ENCODE measurements around the gene REG3G.
A peak's percentile ranks its signal among the peaks of the same experiment; 100 is the strongest.
"Not testable (repeated sequence)": the region's sequence is repeated elsewhere in the genome, so short reads cannot be mapped to it uniquely, and the experiment has no call there.

The REG3G gene

DNA sequence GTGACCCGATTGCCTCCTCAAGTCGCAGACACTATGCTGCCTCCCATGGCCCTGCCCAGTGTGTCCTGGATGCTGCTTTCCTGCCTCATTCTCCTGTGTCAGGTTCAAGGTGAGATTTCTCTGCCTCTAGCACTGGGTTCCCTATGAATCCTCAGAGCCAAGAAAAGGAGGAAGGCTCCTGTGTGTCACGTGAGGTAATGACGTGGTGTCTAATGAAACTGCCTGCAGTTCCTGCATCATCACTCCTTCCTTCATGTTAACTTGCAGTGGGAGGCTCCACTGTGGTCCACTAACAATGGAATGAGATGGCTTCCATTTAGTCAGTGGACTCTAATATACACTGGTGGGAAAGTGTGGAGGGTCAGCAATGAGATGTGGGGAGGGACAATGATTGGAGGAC is 559 bp downstream of the REG3G start:
- no peak for DNase-seq

DNA sequence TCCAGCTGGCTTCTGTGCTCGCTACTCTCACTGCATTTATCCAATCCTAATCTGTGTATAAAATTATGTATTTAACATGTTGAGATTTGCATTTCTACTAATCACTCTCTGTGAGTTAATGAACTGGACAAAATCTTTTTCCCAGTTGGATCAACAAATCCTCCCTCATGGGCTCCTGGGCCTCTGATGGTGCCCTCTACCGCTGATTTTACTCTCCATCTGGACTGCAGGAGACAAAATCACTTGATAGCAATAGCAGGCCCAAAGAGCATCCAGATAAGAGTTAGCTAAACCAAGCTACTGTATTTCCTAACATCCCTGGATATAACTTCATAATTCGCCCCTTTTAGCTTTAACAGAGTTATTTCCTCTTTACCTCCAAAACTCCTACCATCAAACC is 14.4 kb downstream of the REG3G start:
- DNase-seq = no peak

DNA sequence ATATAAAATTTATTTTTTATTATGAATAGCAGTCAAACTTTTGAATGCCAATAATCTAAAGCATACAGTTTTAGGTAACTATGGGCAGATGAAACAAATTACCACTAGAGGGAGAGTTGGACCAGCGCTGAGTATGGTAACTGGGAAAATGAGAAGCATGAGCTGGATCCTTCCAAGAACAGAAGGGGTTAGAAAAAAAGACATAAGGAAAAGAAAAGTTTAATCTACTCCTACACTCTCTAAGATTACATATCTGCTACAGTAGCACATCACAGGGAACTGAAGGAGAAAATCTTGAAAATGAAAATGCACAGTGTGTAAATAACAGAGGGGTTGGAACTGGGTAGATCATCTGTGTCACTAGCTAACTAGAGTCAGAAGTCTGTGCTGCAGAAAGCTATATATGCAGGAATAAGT is 15.5 kb downstream of the REG3G start:
- peak; percentile 8 for DNase-seq

DNA sequence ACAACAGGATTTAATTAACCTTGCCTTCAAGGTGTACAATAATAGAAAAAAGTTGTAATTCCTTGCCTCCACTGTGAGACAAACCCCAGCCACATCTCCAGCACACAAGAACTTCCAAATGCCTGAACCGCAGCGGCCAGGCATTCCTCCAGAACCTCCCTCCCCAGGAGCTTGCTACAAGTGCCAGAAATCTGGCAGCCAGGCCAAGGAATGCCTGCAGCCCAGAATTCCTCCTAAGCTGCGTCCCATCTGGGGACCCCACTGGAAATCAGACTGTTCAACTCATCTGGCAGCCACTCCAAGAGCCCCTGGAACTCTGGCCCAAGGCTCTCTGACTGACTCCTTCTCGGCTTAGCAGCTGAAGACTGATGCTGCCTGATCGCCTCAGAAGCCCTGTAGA is 28.0 kb downstream of the REG3G start:
- not testable (repeated sequence) for DNase-seq

DNA sequence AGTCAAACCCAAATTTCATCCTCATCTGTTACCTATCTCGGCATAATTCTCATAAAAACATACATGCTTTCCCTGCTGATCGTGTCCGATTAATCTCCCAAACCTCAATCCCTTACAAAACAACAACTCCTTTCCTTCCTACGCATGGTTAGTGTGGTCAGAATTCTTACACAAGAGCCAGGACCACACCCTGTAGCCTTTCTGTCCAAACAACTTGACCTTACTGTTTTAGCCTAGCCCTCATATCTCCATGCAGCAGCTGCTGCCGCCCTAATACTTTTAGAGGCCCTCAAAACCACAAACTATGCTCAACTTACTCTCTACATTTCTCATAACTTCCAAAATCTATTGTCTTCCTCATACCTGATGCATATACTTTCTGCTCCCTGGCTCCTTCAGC is 29.3 kb downstream of the REG3G start:
- DNase-seq = not testable (repeated sequence)

DNA sequence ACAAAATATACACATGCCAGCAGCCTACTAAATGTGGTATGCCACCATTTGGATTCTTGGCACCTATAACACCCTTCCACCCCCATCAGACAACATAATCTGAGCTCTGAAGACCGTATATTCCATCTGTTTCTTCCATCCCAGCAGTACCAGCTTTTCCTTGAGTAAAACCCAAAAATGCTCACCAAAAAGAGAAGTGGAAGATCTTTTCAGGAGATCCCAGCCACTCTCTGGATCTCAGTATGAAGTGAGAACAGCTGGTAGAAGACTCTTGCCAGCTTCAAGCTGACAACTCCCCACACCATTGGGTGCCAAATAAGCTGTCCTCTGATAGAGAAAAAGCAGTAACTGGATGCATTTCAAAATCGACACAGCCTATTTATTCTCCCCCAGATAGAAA is 39.7 kb downstream of the REG3G start:
- no peak for DNase-seq

DNA sequence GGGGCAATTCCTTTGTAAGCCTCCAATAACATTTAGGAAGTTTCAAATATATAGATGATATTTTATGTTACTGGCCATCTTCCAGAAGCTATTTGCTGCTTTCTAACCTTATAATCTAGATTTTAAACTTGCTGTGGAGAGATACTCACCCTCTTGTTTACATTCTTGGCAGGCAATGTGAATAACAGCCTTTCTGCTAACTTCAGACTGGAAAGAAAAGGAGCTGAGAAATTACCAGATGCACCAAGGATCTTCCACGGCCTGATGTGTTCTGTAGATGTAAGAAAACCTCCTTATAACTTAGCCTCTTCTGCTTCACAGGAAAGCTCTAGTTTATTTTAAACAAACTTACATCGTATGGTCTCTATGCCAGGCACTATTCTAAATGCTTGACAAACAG is 45.6 kb downstream of the REG3G start:
- no peak for DNase-seq
